Forelimb muscle (tissue), 1 donor: Measurements from ENCODE around the gene PRKCE. TPM values are rescaled to one million over a fixed set of nuclear protein-coding genes. Genes with fewer than 3 reads are reported as not detected.

ENCODE experiments used
- DNase-seq: peaks from one replicate; pipeline ENCODE4 v3.0.0-alpha.2; 2013; ENCODE audit warnings: low read depth
- polyA plus RNA-seq: library from polyadenylated mRNA; unstranded; fragments of 120-200 nt; gene quantifications from one replicate; pipeline ENCODE4 v1.2.1, GENCODE V29; 2013; ENCODE audit not compliant: insufficient read length

PRKCE gene
- polyA plus RNA-seq, 1 donor = 5.1 TPM

DNA sequence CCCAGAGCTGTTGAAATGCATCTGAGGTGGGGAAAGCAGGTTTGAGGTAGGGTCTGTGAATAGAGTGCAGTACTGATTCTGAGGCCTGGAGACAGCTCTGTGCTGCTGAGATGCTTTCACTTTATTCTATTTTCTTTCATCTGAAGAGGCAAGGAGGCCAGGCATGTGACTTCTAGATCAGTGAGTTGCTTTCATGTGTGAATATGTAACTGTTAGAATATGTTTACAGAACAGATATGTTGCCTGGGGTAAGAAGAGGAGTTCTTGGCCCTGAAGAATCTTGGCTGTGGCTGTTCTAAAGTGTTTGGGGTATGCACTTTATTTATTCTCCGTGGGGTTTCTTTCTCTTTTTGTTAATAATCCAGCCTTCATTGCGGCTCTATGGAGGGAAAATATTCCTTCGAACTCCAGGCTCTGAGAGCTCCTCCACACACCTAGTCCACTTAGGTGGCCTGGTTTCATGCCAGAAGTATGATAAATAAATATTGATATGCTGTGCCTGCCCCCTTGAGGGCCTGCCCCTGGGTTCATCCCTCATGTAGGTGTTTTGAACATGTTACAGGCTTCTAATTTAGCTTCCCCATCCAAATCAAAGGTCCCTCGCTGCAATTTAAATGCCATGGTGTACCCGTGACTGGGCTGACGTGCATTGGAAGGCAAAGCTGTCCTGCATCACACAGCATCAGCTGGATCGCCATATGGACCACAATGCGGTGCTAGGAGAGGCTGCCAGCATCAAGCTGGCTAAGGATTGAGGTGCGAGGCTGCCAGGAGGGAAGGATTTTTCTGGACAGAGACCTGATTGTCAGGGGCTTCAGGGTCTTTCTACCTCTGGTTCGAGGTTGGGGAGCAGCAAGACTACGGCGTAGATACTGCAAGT, 102.9 kb downstream of the PRKCE start:
- no peak for DNase-seq

- DNase-seq = no peak
Observed at GRCh38 chr2:45755585-45756335, 104.3 kb downstream of the PRKCE start.

- no peak for DNase-seq
Observed at GRCh38 chr2:45758018-45758417, 106.5 kb downstream of the PRKCE start.

GRCh38 chr2:45759310-45759851, 107.9 kb downstream of the PRKCE start:
- DNase-seq = no peak

GRCh38 chr2:45761635-45762034, 110.2 kb downstream of the PRKCE start:
- DNase-seq = no peak

DNA sequence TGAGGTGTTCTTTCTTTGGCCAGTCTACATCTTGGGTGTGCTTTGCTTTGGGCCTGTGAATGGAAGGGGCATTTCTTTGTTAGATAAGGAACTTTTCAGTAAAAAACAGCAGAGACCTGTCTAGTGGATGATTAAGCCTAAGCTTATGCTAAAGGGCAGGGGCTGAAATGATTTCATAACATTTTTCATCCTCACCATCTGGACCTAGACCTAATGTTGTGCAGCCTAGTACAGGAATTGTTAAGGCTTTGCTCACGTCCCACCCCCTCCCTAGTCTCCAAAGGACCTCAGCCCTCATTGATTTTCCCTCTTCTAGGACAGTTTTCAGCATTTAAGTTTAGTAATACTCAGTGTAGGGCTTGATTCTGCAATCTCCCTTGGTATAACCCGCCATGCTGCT, 111.8 kb downstream of the PRKCE start:
- no peak for DNase-seq

DNA sequence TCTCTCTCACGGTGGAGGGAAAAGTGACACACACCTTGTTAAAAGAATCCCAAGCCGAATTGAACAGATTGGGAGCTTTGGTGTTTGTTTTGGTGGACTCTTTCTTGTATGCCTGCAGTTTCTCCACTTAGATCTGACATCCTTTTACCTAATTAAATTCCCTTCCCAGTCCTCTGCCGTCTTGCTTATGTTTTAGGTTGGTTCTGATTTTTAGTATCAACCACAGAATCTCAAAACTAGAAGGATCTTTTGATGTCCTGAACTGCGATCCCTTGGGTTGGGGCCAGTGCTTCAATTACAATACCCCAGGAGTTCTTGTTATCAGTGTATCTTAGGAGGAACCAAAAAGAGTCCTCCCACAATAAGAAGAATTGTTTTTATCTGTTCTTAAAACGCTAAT, 112.3 kb downstream of the PRKCE start:
- no peak for DNase-seq

DNA sequence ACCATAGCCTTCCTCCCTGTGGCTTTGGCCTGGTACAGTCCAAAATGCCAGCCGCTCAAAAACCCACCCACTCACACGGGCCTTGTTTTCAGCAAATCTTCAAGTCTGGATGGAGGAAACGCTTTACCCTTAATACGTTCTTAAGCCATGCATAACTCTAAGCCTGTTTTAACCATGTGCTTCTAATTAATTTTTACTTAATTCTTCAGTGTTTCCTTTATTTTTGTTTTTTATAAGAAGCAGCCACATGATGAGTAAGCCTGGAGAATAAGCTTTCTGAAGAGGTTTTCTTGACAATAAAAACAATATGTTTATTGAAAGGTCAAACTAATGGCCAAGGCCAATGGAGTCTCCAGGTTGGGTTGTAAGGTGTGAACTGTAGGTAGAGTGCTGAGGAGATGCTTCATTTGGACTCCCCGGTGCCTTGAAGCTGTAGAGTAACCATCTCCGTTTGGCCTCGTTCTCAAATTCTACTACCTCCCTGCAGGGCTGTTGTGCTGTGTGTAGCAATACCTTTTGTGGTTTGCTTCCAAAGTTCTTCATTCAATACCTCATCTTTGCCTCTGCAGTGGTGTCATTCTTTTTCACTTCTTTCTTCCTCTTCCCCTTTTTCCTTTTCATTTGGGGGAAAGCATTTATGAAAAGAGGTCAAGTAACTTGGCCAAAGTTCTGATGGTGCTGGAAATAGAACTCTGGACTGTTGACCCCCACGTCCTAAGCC, 113.7 kb downstream of the PRKCE start:
- no peak for DNase-seq

DNA sequence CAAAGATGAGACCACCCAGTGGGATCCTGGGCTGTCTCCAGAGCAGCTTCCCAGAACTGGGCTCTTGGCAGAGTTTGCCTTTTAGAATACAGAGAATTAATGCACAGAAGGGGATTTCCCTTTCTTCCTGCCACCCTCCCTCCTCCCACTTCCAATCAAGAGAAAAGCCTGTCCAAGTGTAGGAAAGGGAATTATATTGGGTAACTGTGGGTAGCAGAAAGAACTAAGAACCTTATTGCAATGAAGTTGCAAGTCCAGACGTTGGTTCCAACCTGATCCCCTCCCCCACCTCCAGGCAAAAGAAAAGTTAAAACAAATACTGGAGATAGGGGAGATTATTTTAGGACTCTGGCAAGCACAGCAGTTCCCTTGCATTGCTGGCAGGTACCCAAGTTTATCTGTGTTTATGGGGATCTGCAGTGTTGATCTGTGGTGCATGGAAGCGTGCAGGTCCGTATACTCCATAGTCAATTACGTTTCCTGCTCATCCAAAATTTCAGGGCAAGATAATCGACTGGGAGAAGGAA, 114.3 kb downstream of the PRKCE start:
- DNase-seq = no peak

DNA sequence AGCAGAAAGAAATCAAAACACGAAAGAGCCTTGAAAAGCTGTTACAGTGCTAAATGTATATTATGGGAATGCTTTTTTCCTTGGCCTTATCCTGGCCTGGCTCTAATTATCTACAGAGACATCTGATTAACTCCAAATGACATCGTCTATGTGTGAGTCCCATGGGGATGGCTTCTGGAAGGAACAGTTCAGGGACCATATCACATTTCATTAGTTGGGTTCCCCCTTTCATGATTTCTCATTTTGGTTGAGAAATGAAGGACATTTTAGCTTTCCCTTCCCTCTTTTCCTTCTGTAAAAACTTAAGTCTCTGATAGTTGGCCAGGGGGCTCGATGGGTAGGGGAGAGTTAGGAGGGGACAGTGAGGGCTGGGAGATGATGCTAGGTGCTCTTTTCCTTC, 116.7 kb downstream of the PRKCE start:
- DNase-seq = no peak

GRCh38 chr2:45769056-45769455, 117.6 kb downstream of the PRKCE start:
- no peak for DNase-seq

DNA sequence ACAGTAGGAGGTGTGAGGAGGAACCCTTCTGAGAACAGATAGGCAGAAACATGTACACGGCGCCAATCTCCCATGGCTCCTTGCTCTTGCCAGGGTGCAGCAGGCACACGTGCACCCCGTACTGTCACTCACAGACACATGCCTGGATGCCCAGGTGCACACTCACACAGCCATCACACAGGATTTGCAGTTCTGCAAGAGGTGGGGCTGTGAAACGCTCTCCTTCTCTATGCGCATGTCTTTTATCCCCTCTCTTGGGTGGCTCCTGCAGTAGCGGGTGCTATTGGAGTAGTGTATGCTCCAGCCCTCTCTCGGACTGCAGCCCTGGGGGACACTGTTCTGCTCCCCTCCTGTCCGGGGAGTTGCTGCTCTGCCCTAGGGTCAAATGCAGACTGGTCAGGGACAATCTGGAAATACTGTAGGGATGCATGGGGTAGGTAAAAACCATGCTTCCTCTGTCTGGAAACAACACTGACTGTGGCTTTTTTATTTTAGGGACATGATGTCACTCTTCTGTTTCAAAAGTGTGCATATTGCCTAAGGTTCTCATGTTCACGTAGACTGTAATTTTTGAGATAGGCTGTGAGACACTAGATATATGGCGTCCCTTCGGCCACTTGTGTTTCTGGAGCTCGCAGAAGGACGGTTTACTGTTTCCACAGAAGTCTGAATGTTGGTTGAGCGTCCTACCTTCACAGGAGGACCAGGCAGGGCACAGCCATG, 118.5 kb downstream of the PRKCE start:
- DNase-seq = no peak

- no peak for DNase-seq
Observed at GRCh38 chr2:45770811-45771210, 119.3 kb downstream of the PRKCE start.

GRCh38 chr2:45771261-45771660, 119.8 kb downstream of the PRKCE start:
- peak; percentile 68 for DNase-seq

GRCh38 chr2:45772038-45772437, 120.6 kb downstream of the PRKCE start:
- DNase-seq = no peak

DNA sequence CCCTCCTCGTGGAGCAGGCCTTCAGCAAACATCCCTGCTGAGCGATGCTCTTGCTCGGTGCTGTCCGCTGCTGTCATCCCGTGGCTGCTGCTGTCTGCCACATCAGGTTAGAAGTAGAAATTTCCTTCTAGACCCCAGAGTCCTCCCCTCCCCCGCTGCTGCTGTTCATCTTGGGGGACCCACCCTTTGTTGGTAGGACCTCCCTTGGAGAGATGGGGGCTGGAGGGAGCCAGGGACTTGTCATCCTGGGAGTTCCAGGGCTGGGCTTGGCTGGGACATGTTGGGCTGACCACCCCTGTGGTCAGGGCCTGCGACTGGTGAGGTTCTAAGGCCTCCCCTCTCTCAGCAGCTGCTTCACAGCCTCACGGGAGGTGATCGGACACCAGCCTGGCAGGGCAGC, 122.4 kb downstream of the PRKCE start:
- no peak for DNase-seq

- DNase-seq = no peak
Observed at GRCh38 chr2:45774688-45775244, 123.3 kb downstream of the PRKCE start.

DNA sequence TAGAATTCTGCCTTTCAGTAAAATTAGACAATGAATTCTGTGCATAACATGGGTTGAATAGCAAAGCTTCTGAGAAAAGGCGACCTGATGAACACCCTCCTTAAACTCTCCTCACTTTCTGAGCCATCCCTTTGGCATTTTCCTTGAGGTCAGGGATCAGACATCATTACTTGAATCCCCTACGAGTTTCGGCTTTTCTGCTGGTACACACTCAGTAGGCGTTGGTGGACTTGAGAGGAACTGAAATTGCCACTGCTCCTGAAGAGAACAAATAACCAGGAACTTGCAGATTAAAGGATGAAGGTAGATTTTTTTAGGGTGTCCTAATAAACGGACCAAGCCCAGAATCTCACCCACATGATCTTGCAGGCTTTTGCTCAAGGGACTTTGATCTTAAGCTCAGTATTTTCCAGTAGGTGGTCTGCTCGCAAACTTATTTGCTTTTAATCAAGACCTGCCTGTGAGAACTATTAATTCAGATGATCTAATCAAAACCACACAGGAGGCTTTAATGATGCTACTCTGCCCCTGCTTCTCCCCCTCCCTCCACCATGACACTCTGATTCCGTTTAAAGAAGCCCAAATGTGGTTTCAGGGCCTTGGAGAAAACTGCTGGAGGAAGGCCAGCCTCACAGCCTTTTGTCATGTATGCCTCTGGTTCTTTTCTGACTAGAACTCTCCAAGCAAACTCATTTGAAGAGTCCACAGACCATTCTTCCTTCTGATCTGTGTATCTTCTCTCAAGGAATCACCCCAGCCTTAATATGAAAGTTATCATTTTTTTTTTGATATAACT, 124.9 kb downstream of the PRKCE start:
- DNase-seq = no peak

- DNase-seq = no peak
Observed at GRCh38 chr2:45777996-45778719, 126.7 kb downstream of the PRKCE start.
